Measurements from ENCODE around the gene C10orf53. TPM values are rescaled to one million over a fixed set of nuclear protein-coding genes. Genes with fewer than 3 reads are reported as not detected.

C10orf53 gene
- total RNA-seq, 1 donor from 2014 or later: not detected

DNA sequence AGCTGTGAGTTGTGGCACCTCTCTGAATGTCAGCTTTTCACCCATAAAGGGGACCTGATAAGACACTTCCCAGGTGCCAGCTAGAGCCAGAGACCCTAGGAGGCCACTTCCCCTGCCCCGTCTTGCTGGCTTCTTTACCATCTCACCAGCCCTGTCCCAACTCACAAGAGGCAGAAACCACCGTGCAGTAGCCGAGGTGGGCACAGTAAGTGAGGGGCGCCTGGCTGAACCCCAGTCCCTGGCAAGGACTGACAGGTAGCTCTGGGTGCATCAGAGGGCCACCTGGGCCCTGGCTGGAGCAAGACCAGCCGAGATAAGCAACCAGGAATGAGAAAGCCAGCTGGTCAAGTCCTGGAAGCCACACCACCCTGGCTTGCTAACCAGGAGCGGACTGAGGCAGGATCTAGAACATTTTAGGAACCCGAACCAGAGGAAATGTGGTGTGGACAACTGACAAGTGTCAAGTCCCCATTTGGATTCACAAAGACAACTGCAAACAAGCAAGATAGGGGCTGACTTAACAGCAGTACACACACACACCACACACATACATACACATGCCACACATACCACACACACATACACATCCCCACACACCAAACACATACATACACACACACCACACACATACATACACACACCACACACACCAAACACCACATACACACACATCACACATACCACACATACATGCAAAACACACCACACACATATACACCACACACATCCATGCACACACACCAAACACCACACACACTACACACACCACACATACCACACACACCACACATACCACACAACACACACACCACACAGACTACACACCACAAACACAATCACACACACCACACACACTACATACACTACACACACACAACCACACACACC lies 61.9 kb downstream of the C10orf53 start:
- Mint-ChIP-seq H3K4me3 (no peak overlapping the region), H3K9me3 (no peaks in the 10 kb centered on the region), H3K27ac (no peak overlapping the region), H3K4me1 (no peaks in the 10 kb centered on the region), H3K36me3 (peaks cover 2% of the 10 kb centered on the region), H3K27me3 (ENCODE audit: low read depth) (no peaks in the 10 kb centered on the region)
- no peak for DNase-seq (ENCODE audit: low spot score in 2 of 2, unreplicated experiment in 2 of 2)
- TF ChIP-seq, protein P1, sequence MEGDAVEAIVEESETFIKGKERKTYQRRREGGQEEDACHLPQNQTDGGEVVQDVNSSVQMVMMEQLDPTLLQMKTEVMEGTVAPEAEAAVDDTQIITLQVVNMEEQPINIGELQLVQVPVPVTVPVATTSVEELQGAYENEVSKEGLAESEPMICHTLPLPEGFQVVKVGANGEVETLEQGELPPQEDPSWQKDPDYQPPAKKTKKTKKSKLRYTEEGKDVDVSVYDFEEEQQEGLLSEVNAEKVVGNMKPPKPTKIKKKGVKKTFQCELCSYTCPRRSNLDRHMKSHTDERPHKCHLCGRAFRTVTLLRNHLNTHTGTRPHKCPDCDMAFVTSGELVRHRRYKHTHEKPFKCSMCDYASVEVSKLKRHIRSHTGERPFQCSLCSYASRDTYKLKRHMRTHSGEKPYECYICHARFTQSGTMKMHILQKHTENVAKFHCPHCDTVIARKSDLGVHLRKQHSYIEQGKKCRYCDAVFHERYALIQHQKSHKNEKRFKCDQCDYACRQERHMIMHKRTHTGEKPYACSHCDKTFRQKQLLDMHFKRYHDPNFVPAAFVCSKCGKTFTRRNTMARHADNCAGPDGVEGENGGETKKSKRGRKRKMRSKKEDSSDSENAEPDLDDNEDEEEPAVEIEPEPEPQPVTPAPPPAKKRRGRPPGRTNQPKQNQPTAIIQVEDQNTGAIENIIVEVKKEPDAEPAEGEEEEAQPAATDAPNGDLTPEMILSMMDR (IDR thresholded peaks at IDR 0.05; ENCODE audit: unreplicated experiment): no peak

GRCh38 chr10:49742683-49743463 lies 63.4 kb downstream of the C10orf53 start:
- no peaks in the 10 kb centered on the region for H3K4me1 Mint-ChIP-seq
- peaks cover 2% of the 10 kb centered on the region for H3K36me3 Mint-ChIP-seq
- DNase-seq (ENCODE audit: low spot score in 2 of 2, unreplicated experiment in 2 of 2): no peak
- TF ChIP-seq, protein P1 (IDR thresholded peaks at IDR 0.05; ENCODE audit: unreplicated experiment): no peak
- H3K27ac Mint-ChIP-seq: no peak overlapping the region
- H3K4me3 Mint-ChIP-seq: no peak overlapping the region
- H3K9me3 Mint-ChIP-seq: no peaks in the 10 kb centered on the region
- no peaks in the 10 kb centered on the region for H3K27me3 Mint-ChIP-seq (ENCODE audit: low read depth)

GRCh38 chr10:49743464-49744075 lies 64.1 kb downstream of the C10orf53 start:
- TF ChIP-seq, protein P1 (IDR thresholded peaks at IDR 0.05; ENCODE audit: unreplicated experiment): no peak
- H3K4me1 Mint-ChIP-seq: no peaks in the 10 kb centered on the region
- no peak overlapping the region for H3K4me3 Mint-ChIP-seq
- peaks cover 2% of the 10 kb centered on the region for H3K36me3 Mint-ChIP-seq
- no peaks in the 10 kb centered on the region for H3K27me3 Mint-ChIP-seq (ENCODE audit: low read depth)
- H3K27ac Mint-ChIP-seq: no peak overlapping the region
- no peaks in the 10 kb centered on the region for H3K9me3 Mint-ChIP-seq
- no peak for DNase-seq (ENCODE audit: low spot score in 2 of 2, unreplicated experiment in 2 of 2)

DNA sequence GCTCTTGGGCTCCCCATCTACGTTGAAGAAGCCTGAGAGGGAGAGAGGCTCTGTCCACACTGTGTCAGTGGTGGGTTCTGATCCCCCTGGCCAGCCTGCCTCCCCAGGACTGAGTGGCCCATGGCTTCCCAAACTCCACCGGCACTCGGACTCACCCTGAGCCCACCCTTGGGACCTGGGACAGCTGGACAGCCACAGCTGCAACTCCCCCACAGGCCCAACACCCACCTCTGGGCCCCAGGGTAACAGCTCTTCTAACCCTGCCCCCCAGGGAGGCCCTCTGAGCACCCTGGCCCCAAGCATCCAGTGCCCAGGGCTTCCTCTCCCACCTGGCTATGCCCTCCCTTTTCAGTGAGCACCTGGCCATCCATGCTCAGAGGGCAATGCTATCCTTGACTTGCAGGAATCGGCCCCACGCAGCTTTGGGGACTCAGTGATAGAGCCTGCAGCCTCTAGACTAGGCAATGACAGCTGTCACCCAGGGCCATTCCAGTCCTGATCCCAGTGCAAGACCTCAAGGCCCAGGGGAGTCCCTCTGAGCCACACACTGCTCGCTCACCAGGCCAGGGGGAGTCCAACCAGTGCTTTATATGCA lies 64.7 kb downstream of the C10orf53 start:
- H3K4me3 Mint-ChIP-seq: no peak overlapping the region

More for the DNA sequence above, 64.7 kb downstream of the C10orf53 start:
- Mint-ChIP-seq H3K27me3 (ENCODE audit: low read depth) (no peaks in the 10 kb centered on the region), H3K4me1 (no peaks in the 10 kb centered on the region), H3K9me3 (no peaks in the 10 kb centered on the region), H3K36me3 (peaks cover 2% of the 10 kb centered on the region), H3K27ac (no peak overlapping the region)
- TF ChIP-seq, protein P1 (IDR thresholded peaks at IDR 0.05; ENCODE audit: unreplicated experiment): no peak
- DNase-seq (ENCODE audit: low spot score in 2 of 2, unreplicated experiment in 2 of 2): no peak
